Activated T-helper 1 cell treated with Interleukin-2 at 50 U/mL for 16 hours (primary cell): Measurements from ENCODE around the gene SPTBN2.

ENCODE experiments used
- DNase-seq: peaks from one replicate; pipeline ENCODE4 v3.0.0-alpha.2; 2020; ENCODE audit warnings: low read depth

The SPTBN2 gene

DNA sequence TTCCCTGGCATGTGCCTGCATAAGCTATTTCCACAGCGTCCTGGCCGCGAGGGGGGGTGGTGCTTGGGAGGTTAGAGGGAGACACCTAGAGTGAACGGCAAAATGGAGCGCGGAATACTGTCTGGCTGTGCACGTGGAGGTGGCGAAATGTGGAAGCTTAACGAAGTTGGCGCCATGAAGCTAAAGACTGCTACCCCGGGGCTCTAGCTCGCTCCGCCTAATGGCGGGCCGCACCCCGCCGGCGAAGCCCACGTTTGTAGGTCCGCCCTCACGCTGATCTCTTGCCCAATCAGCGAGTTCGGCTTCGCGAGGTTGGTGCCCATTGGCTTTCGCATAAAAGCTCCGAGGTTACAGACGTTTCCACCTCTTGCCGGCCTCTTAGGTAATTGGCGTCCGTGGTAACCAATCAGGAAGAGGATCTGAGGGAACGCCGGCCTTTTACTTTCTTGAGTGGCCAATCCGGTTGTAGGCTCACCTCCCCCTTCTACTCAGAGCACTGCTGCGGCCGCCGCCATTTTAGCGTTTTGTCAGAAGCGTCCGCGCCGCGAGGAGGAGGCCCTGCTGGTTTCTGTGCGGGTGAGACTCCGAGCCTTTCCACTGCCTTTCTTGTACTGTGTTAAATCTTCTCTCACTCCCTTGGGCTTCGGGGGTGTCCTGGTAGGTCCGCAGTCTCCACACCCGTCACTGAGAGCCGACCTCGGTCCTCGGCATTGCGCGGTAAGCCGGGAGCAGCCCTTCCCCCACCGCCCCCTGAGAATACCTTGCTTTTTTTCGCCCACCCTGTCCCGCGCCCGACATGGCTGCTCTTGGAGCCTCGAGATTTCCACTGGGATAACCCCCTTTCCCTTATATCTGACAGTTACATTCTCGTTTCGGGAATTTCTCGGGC is 90.6 kb downstream of the SPTBN2 start, which contains the start of gene RBM4:
RBM4 (plus strand) TSS at position 527 of the 889 bp plus-strand sequence. CDS start 1,009 bp downstream, outside the sequence.
- peak; percentile 92 for DNase-seq

DNA sequence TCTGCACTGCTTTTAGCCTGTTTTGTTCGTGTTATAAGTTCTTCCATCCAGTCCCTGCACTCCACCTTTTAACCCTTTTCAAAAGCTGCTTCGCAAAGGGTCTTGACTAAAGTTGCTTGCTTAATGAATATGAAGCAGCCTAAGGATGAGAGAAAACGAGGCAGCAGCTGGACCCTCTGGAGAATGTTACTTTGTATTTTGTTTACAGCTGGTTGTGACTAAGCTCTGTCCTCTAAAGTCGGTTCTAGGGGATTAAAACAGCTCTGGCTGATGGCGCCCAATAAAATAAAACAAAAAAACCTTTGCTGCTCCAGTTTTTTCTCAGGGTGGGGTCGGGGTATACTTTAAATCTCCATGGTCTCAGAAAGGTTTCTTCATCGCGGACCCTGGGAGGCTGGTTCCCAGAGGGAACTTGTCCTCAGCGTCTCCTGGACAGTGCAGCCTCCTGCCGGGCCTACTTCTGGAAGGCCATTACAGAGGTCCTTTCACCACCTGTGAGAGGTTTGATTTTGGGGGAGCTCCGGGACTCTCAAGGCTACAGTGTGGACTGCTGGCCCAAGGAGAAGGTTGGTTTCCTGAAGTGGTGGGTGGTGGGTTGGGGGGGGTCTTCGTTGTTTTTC is 91.3 kb downstream of the SPTBN2 start:
- DNase-seq: no peak

DNA sequence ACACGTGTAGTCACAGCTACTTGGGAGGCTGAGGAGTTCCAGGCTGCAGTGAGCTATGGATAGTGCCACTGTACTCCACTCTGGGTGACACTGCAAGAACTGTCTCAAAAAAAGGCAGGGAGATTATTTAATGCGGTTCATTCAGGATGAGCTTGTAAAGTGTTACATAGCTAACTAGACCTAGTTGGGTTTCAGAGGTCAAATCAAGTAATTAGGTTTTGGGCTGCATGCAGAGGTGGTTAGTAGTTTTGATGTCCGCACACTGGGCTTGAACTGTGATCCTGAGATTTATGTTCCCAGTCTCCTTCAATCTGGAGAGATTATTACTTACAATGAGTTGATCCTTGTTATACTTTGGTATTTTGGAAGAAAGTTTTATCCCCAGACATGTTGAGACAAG is 92.6 kb downstream of the SPTBN2 start:
- no peak for DNase-seq
